ENCODE measurements around the gene RFNG. TPM values are rescaled to one million over a fixed set of nuclear protein-coding genes. Genes with fewer than 3 reads are reported as not detected.
A peak's percentile ranks its signal among the peaks of the same experiment; 100 is the strongest.

RFNG gene
- total and polyA plus RNA-seq, 2 of the 13 experiments (the other 11 are each of a cell fraction or from before 2014, with no cell fraction given) = 61.4 to 64.0 TPM

GRCh38 chr17:82098939-82099763 is 47.5 kb upstream of the RFNG start (continued):
- TF ChIP-seq CSRNP2 (CRISPR knock-in tag; conservative IDR thresholded peaks at IDR 0.05; ENCODE audit: low read depth) (no peak; the same call in 1 of the 2 replicates), SOX6 (IDR thresholded peaks at IDR 0.05) (no peak), SOX6 (CRISPR knock-in tag; IDR thresholded peaks at IDR 0.05) (0 out of 2 replicates have a peak, but pooled peaks have one; percentile 28), ZNF317 (CRISPR knock-in tag; IDR thresholded peaks at IDR 0.05) (no peak), KAT7 (CRISPR knock-in tag; IDR thresholded peaks at IDR 0.05; ENCODE audit: borderline replicate concordance) (peak; percentile 84; the same call in 1 of the 2 replicates), ZNF556 (CRISPR knock-in tag; IDR thresholded peaks at IDR 0.05; ENCODE audit: borderline replicate concordance) (no peak), ZNF17 (CRISPR knock-in tag; IDR thresholded peaks at IDR 0.05) (no peak), SRF (IDR thresholded peaks at IDR 0.05; ENCODE audit: low read depth, low read length) (no peak), HNRNPH1 (optimal IDR thresholded peaks at IDR 0.05; ENCODE audit: low read depth, low read length) (no peak), ZNF839 (CRISPR knock-in tag; IDR thresholded peaks at IDR 0.05; ENCODE audit: borderline replicate concordance) (no peak), MED1 (CRISPR knock-in tag; IDR thresholded peaks at IDR 0.05) (peak; percentile 60; the same call in 1 of the 2 replicates), ZNF501 (CRISPR knock-in tag; IDR thresholded peaks at IDR 0.05) (0 out of 2 replicates have a peak, but pooled peaks have one; percentile 35), ZBTB21 (CRISPR knock-in tag; IDR thresholded peaks at IDR 0.05) (no peak), CHCHD3 (CRISPR knock-in tag; IDR thresholded peaks at IDR 0.05) (peak; percentile 33; the same call in 1 of the 2 replicates), HOXA7 (CRISPR knock-in tag; IDR thresholded peaks at IDR 0.05) (no peak), ZBTB3 (CRISPR knock-in tag; IDR thresholded peaks at IDR 0.05; ENCODE audit: borderline replicate concordance, low read depth) (no peak), HNF1B (CRISPR knock-in tag; IDR thresholded peaks at IDR 0.05) (no peak)
- TF ChIP-seq, protein P1, sequence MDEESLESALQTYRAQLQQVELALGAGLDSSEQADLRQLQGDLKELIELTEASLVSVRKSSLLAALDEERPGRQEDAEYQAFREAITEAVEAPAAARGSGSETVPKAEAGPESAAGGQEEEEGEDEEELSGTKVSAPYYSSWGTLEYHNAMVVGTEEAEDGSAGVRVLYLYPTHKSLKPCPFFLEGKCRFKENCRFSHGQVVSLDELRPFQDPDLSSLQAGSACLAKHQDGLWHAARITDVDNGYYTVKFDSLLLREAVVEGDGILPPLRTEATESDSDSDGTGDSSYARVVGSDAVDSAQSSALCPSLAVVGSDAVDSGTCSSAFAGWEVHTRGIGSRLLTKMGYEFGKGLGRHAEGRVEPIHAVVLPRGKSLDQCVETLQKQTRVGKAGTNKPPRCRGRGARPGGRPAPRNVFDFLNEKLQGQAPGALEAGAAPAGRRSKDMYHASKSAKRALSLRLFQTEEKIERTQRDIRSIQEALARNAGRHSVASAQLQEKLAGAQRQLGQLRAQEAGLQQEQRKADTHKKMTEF (CRISPR knock-in tag; IDR thresholded peaks at IDR 0.05) = peak; percentile 75; the same call in 1 of the 2 replicates
- TF ChIP-seq, protein P2, sequence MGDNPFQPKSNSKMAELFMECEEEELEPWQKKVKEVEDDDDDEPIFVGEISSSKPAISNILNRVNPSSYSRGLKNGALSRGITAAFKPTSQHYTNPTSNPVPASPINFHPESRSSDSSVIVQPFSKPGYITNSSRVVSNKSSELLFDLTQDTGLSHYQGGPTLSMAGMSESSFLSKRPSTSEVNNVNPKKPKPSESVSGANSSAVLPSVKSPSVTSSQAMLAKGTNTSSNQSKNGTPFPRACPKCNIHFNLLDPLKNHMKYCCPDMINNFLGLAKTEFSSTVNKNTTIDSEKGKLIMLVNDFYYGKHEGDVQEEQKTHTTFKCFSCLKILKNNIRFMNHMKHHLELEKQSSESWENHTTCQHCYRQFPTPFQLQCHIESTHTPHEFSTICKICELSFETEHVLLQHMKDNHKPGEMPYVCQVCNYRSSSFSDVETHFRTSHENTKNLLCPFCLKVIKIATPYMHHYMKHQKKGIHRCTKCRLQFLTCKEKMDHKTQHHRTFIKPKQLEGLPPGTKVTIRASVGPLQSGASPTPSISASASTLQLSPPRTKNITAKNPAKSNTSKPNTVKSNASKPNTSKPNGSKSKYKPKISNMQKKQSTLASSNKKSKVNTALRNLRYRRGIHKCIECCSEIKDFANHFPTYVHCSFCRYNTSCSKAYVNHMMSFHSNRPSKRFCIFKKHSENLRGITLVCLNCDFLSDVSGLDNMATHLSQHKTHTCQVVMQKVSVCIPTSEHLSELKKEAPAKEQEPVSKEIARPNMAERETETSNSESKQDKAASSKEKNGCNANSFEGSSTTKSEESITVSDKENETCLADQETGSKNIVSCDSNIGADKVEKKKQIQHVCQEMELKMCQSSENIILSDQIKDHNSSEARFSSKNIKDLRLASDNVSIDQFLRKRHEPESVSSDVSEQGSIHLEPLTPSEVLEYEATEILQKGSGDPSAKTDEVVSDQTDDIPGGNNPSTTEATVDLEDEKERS (CRISPR knock-in tag; IDR thresholded peaks at IDR 0.05) = no peak; the same call in 1 of the 2 replicates
- TF ChIP-seq, protein P3, sequence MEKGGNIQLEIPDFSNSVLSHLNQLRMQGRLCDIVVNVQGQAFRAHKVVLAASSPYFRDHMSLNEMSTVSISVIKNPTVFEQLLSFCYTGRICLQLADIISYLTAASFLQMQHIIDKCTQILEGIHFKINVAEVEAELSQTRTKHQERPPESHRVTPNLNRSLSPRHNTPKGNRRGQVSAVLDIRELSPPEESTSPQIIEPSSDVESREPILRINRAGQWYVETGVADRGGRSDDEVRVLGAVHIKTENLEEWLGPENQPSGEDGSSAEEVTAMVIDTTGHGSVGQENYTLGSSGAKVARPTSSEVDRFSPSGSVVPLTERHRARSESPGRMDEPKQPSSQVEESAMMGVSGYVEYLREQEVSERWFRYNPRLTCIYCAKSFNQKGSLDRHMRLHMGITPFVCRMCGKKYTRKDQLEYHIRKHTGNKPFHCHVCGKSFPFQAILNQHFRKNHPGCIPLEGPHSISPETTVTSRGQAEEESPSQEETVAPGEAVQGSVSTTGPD (CRISPR knock-in tag; IDR thresholded peaks at IDR 0.05) = no peak
